Mucosa of rectum (tissue), 2 donors: ENCODE measurements around the gene JAG1.
A peak's percentile ranks its signal among the peaks of the same experiment; 100 is the strongest.

Source experiments
- H3K27ac ChIP-seq, 2 donors: one replicate each; pipeline ENCODE4 v1.7.0; 2013; ENCODE audit warnings: inconsistent platforms in 2 of 2, low read depth in 2 of 2, low read length in 2 of 2
- H3K27me3 ChIP-seq, 2 donors: one replicate each; pipeline ENCODE4 v1.7.0; 2013; ENCODE audit warnings: low read length in 2 of 2; ENCODE audit not compliant: control insufficient read depth in 2 of 2, insufficient read depth in 2 of 2
- H3K36me3 ChIP-seq, 2 donors: one replicate each; pipeline ENCODE4 v1.7.0; 2013; ENCODE audit warnings: low read length in 2 of 2; ENCODE audit not compliant: control insufficient read depth in 2 of 2, insufficient read depth in 2 of 2
- H3K4me1 ChIP-seq, 2 donors: one replicate each; pipeline ENCODE4 v1.7.0; 2013; ENCODE audit warnings: low read length in 2 of 2, mild to moderate bottlenecking in 1 of 2; ENCODE audit not compliant: control insufficient read depth in 2 of 2, insufficient read depth in 2 of 2
- H3K4me3 ChIP-seq, 2 donors: one replicate each; pipeline ENCODE4 v1.7.0; 2013; ENCODE audit warnings: low read length in 2 of 2
- H3K9ac ChIP-seq, 2 donors: one replicate each; pipeline ENCODE4 v1.7.0; 2013; ENCODE audit warnings: low read length in 2 of 2, low read depth in 1 of 2, mild to moderate bottlenecking in 1 of 2
- H3K9me3 ChIP-seq, 2 donors: one replicate each; pipeline ENCODE4 v1.7.0; 2013; ENCODE audit warnings: low read length in 2 of 2; ENCODE audit not compliant: control insufficient read depth in 2 of 2
- donor health status: healthy.
- donor health status: Normal muscosa, but diverticular disease.

The JAG1 gene

GRCh38 chr20:10604865-10605440 is 68.8 kb downstream of the JAG1 start:
- peak overlapping the region in 1 of 2 donors; percentile 48 for H3K27ac ChIP-seq
- peaks cover 0 to 4% of the 10 kb centered on the region in 2 donors for H3K4me1 ChIP-seq
- peaks cover 3% of the 10 kb centered on the region in 2 donors for H3K36me3 ChIP-seq
- no peaks in the 10 kb centered on the region for H3K27me3 ChIP-seq
- no peak overlapping the region for H3K4me3 ChIP-seq
- H3K9me3 ChIP-seq, result no peaks in the 10 kb centered on the region
- H3K9ac ChIP-seq, result no peak overlapping the region

GRCh38 chr20:10603971-10604864 is 69.6 kb downstream of the JAG1 start:
- Histone ChIP-seq H3K27ac (peak overlapping the region in 1 of 2 donors; percentile 66), H3K9ac (no peak overlapping the region), H3K9me3 (no peaks in the 10 kb centered on the region), H3K4me3 (no peak overlapping the region), H3K4me1 (peaks cover 0 to 4% of the 10 kb centered on the region in 2 donors), H3K27me3 (no peaks in the 10 kb centered on the region), H3K36me3 (peaks cover 3% of the 10 kb centered on the region in 2 donors)

- H3K27ac ChIP-seq, result peak overlapping the region in 1 of 2 donors; percentile 66
- H3K4me3 ChIP-seq, result no peak overlapping the region
- peaks cover 0 to 8% of the 10 kb centered on the region in 2 donors for H3K4me1 ChIP-seq
- H3K27me3 ChIP-seq, result no peaks in the 10 kb centered on the region
- H3K9me3 ChIP-seq, result no peaks in the 10 kb centered on the region
- H3K36me3 ChIP-seq, result peaks cover 3% of the 10 kb centered on the region in 2 donors
- no peak overlapping the region for H3K9ac ChIP-seq
These were observed 70.4 kb downstream of the JAG1 start for GRCh38 chr20:10603378-10603777.

- H3K27me3 ChIP-seq, result no peaks in the 10 kb centered on the region
- peaks cover 0 to 8% of the 10 kb centered on the region in 2 donors for H3K4me1 ChIP-seq
- H3K27ac ChIP-seq, result no peak overlapping the region
These were observed 71.5 kb downstream of the JAG1 start for GRCh38 chr20:10602221-10602871.

GRCh38 chr20:10597637-10598036 is 76.2 kb downstream of the JAG1 start:
- no peak overlapping the region for H3K4me3 ChIP-seq

More at GRCh38 chr20:10602221-10602871, 71.5 kb downstream of the JAG1 start:
- H3K36me3 ChIP-seq, result peaks cover 3% of the 10 kb centered on the region in 2 donors
- no peak overlapping the region for H3K9ac ChIP-seq
- H3K9me3 ChIP-seq, result no peaks in the 10 kb centered on the region
- no peak overlapping the region for H3K4me3 ChIP-seq

GRCh38 chr20:10596710-10597121 is 77.1 kb downstream of the JAG1 start:
- no peaks in the 10 kb centered on the region for H3K27me3 ChIP-seq
- no peak overlapping the region for H3K4me3 ChIP-seq
- H3K27ac ChIP-seq, result no peak overlapping the region
- peaks cover 0 to 4% of the 10 kb centered on the region in 2 donors for H3K4me1 ChIP-seq
- no peaks in the 10 kb centered on the region for H3K9me3 ChIP-seq
- H3K9ac ChIP-seq, result no peak overlapping the region
- peaks cover 0 to 2% of the 10 kb centered on the region in 2 donors for H3K36me3 ChIP-seq

More at GRCh38 chr20:10597637-10598036, 76.2 kb downstream of the JAG1 start:
- Histone ChIP-seq H3K27ac (no peak overlapping the region), H3K4me1 (peaks cover 0 to 4% of the 10 kb centered on the region in 2 donors), H3K36me3 (peaks cover 0 to 3% of the 10 kb centered on the region in 2 donors), H3K9me3 (no peaks in the 10 kb centered on the region), H3K9ac (no peak overlapping the region), H3K27me3 (no peaks in the 10 kb centered on the region)

- Histone ChIP-seq H3K36me3 (no peaks in the 10 kb centered on the region), H3K9ac (no peak overlapping the region), H3K4me1 (peaks cover 0 to 4% of the 10 kb centered on the region in 2 donors), H3K9me3 (no peaks in the 10 kb centered on the region), H3K27me3 (no peaks in the 10 kb centered on the region), H3K27ac (no peak overlapping the region), H3K4me3 (no peak overlapping the region)
These were observed 77.8 kb downstream of the JAG1 start for GRCh38 chr20:10595985-10596384.

- Histone ChIP-seq H3K4me3 (no peak overlapping the region), H3K27ac (no peak overlapping the region), H3K9ac (no peak overlapping the region), H3K4me1 (peaks cover 0 to 4% of the 10 kb centered on the region in 2 donors), H3K27me3 (no peaks in the 10 kb centered on the region), H3K9me3 (no peaks in the 10 kb centered on the region), H3K36me3 (no peaks in the 10 kb centered on the region)
These were observed 78.5 kb downstream of the JAG1 start for GRCh38 chr20:10595266-10595665.

GRCh38 chr20:10594296-10594868 is 79.4 kb downstream of the JAG1 start:
- Histone ChIP-seq H3K27ac (no peak overlapping the region), H3K9ac (no peak overlapping the region), H3K27me3 (no peaks in the 10 kb centered on the region), H3K4me1 (peaks cover 0 to 4% of the 10 kb centered on the region in 2 donors), H3K36me3 (no peaks in the 10 kb centered on the region), H3K9me3 (no peaks in the 10 kb centered on the region), H3K4me3 (no peak overlapping the region)
